Measurements from ENCODE around the gene GNL2.

- TF ChIP-seq, protein P1, sequence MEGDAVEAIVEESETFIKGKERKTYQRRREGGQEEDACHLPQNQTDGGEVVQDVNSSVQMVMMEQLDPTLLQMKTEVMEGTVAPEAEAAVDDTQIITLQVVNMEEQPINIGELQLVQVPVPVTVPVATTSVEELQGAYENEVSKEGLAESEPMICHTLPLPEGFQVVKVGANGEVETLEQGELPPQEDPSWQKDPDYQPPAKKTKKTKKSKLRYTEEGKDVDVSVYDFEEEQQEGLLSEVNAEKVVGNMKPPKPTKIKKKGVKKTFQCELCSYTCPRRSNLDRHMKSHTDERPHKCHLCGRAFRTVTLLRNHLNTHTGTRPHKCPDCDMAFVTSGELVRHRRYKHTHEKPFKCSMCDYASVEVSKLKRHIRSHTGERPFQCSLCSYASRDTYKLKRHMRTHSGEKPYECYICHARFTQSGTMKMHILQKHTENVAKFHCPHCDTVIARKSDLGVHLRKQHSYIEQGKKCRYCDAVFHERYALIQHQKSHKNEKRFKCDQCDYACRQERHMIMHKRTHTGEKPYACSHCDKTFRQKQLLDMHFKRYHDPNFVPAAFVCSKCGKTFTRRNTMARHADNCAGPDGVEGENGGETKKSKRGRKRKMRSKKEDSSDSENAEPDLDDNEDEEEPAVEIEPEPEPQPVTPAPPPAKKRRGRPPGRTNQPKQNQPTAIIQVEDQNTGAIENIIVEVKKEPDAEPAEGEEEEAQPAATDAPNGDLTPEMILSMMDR (IDR thresholded peaks at IDR 0.05), result no peak
- no peak for TF ChIP-seq POLR2AphosphoS5 (IDR thresholded peaks at IDR 0.05)
These were observed 9.4 kb upstream of the GNL2 start for GRCh38 chr1:37605061-37605650.

All from breast epithelium (tissue), 3 donors.